GM18498 (cell line): ENCODE results near the gene CCL23.
"Not testable (repeated sequence)": the region's sequence is repeated elsewhere in the genome, so short reads cannot be mapped to it uniquely, and the experiment has no call there.

Source experiments
- ATAC-seq: cut with Tn5 transposase; IDR thresholded peaks from one replicate; pipeline ENCODE4 v1.9.1; 2021; ENCODE audit warnings: mild to moderate bottlenecking, moderate library complexity; ENCODE audit not compliant: unreplicated experiment

Gene CCL23

GRCh38 chr17:36017799-36018198, at the start of gene CCL23:
CCL23 (minus strand) TSS chr17:36017972; CDS start chr17:36017897, 75 bp downstream.
- no peak for ATAC-seq

- ATAC-seq: no peak
Measured at GRCh38 chr17:36066365-36066985, 48.7 kb upstream of the CCL23 start.

GRCh38 chr17:36063786-36064541, 46.2 kb upstream of the CCL23 start, which contains the start of gene CCL18:
CCL18 (plus strand) TSS chr17:36064272; CDS start chr17:36064343, 71 bp downstream.
- ATAC-seq: no peak

- ATAC-seq: no peak
Measured at GRCh38 chr17:36060816-36061215, 43.0 kb upstream of the CCL23 start.

- no peak for ATAC-seq
Measured at GRCh38 chr17:36059406-36059805, 41.6 kb upstream of the CCL23 start.

GRCh38 chr17:36057911-36058310, 40.1 kb upstream of the CCL23 start:
- no peak for ATAC-seq

- no peak for ATAC-seq
Measured at GRCh38 chr17:36055921-36056520, 38.2 kb upstream of the CCL23 start.

- no peak for ATAC-seq
Measured at GRCh38 chr17:36055171-36055570, 37.4 kb upstream of the CCL23 start.

- ATAC-seq: no peak
Measured at GRCh38 chr17:36049643-36050042, 31.9 kb upstream of the CCL23 start.

- ATAC-seq: no peak
Measured at GRCh38 chr17:36048066-36048465, 30.3 kb upstream of the CCL23 start.

GRCh38 chr17:36036235-36036634, 18.5 kb upstream of the CCL23 start:
- ATAC-seq: no peak

GRCh38 chr17:36034127-36034526, 16.4 kb upstream of the CCL23 start:
- no peak for ATAC-seq

GRCh38 chr17:36030956-36031355, 13.2 kb upstream of the CCL23 start:
- no peak for ATAC-seq

GRCh38 chr17:36027761-36028160, 10.0 kb upstream of the CCL23 start:
- no peak for ATAC-seq

GRCh38 chr17:36024106-36024869, 6.5 kb upstream of the CCL23 start:
- ATAC-seq: no peak

GRCh38 chr17:36019423-36019822, 1.7 kb upstream of the CCL23 start:
- no peak for ATAC-seq

GRCh38 chr17:36016555-36016954, 1.2 kb downstream of the CCL23 start:
- no peak for ATAC-seq

GRCh38 chr17:36015895-36016294, 1.9 kb downstream of the CCL23 start:
- not testable (repeated sequence) for ATAC-seq

- ATAC-seq: no peak
Measured at GRCh38 chr17:36014946-36015345, 2.8 kb downstream of the CCL23 start.

GRCh38 chr17:36011201-36011600, 6.6 kb downstream of the CCL23 start:
- ATAC-seq: no peak

GRCh38 chr17:36008998-36009665, 8.6 kb downstream of the CCL23 start:
- ATAC-seq: no peak
